K562 (cell line): ENCODE results near the gene TOMM6. TPM values are rescaled to one million over a fixed set of nuclear protein-coding genes. Genes with fewer than 3 reads are reported as not detected.

Source experiments
- GTF2B ChIP-seq: IDR thresholded peaks from 2 replicates; pipeline ENCODE4 v1.6.1; 2011; ENCODE audit not compliant: insufficient read length; ENCODE audit errors: extremely low read depth
- KDM1A ChIP-seq, 2 experiments: fragments of 450-650 bp; IDR thresholded peaks; 2 replicates each; pipeline ENCODE4 v1.6.1; 2016; ENCODE audit warnings: mild to moderate bottlenecking in 2 of 2
- MAFG ChIP-seq: fragments of 450-650 bp; conservative IDR thresholded peaks from 2 replicates; pipeline ENCODE4 v1.6.1; 2016; ENCODE audit warnings: missing genetic modification characterization, missing compliant biosample characterization
- MAFK ChIP-seq: IDR thresholded peaks from 2 replicates; pipeline ENCODE4 v1.6.1; 2011; ENCODE audit warnings: low read length, improper control_type of control experiment
- MGA ChIP-seq: fragments of 450-650 bp; IDR thresholded peaks from 2 replicates; pipeline ENCODE4 v1.6.1; 2016; ENCODE audit warnings: mild to moderate bottlenecking, moderate library complexity
- NCOA6 ChIP-seq: fragments of 450-650 bp; IDR thresholded peaks from 2 replicates; pipeline ENCODE4 v1.6.1; 2017; ENCODE audit warnings: mild to moderate bottlenecking
- POLR2A ChIP-seq: fragments of 450-650 bp; conservative IDR thresholded peaks from 2 replicates; pipeline ENCODE4 v1.6.1; 2016
- POLR2G ChIP-seq: fragments of 200-400 bp; formaldehyde crosslinking; IDR thresholded peaks from 2 replicates; pipeline ENCODE4 v1.6.1; 2017; ENCODE audit warnings: low read depth, mild to moderate bottlenecking, antibody characterized with exemption, low read length, moderate library complexity
- PURB ChIP-seq: sonication (generic); formaldehyde crosslinking; IDR thresholded peaks from 2 replicates; pipeline ENCODE4 v1.9.0; 2021; ENCODE audit warnings: low read depth, mild to moderate bottlenecking, missing genetic modification reagents
- TAF1 ChIP-seq: IDR thresholded peaks from 2 replicates; pipeline ENCODE4 v1.6.1; 2011; ENCODE audit warnings: mild to moderate bottlenecking, low read length, moderate library complexity; ENCODE audit not compliant: insufficient read depth, control insufficient read depth, severe bottlenecking; ENCODE audit errors: extremely low read depth
- TFAM ChIP-seq: fragments of 250-450 bp; sonication (Bioruptor Pico); conservative IDR thresholded peaks from 2 replicates; pipeline ENCODE4 v1.5.0; 2021; ENCODE audit warnings: mild to moderate bottlenecking, moderate library complexity
- ZNF511 ChIP-seq: sonication (generic); formaldehyde crosslinking; IDR thresholded peaks from 2 replicates; pipeline ENCODE4 v1.8.0; 2022; ENCODE audit warnings: mild to moderate bottlenecking, missing genetic modification reagents
- ZNF785 ChIP-seq: fragments of 250-450 bp; sonication (Bioruptor Pico); IDR thresholded peaks from 2 replicates; pipeline ENCODE4 v1.4.0; 2020; ENCODE audit warnings: mild to moderate bottlenecking
- polyA plus RNA-seq, 8 experiments: library from polyadenylated mRNA; depleted of rRNA in 4 of 8; stranded (reverse) in 5 of 8; unstranded in 3 of 8; fragments of >200 nt; fragmentation: Nextera tagmentation in 2 of 8; fragmentation: Illumina TruSeq in 1 of 8; extraction: Ambion mirVana in 2 of 8; extraction: Trizol in 1 of 8; gene quantifications; 2 replicates each; pipeline versions ENCODE4 v1.2.1 to v1.2.3, GENCODE V29; 2011 to 2014; ENCODE audit warnings: inconsistent platforms in 1 of 8, missing spikeins in 1 of 8
- total RNA-seq, 7 experiments: library from RNA; depleted of rRNA in 6 of 7; stranded (reverse); fragments of >200 nt in 6 of 7; fragmentation: Illumina TruSeq in 2 of 7; extraction: Trizol in 2 of 7; gene quantifications; 2 replicates each; pipeline versions ENCODE4 v1.2.1 to v1.2.3, GENCODE V29; 2011 to 2021; ENCODE audit warnings: low replicate concordance in 1 of 7

Gene TOMM6
- total and polyA plus RNA-seq, 9 of the 15 experiments (the other 6 are each of a cell fraction or from before 2014, with no cell fraction given), result 380 to 2,097 (median 1,065) TPM

GRCh38 chr6:41791305-41791704 is 3.8 kb downstream of the TOMM6 start (continued):
- TF ChIP-seq GTF2B, result no peak
- TF ChIP-seq ZNF785 (CRISPR knock-in tag), result no peak
- no peak for TF ChIP-seq TAF1
- no peak for TF ChIP-seq PURB (CRISPR knock-in tag)
- peak; percentile 94 for TF ChIP-seq MAFK
- TF ChIP-seq MAFG (tag), result peak; percentile 93
- 0 out of 2 replicates have a peak, but pooled peaks have one; percentile 11 for TF ChIP-seq NCOA6
- TF ChIP-seq ZNF511 (CRISPR knock-in tag), result no peak
- TF ChIP-seq KDM1A (IDR thresholded peaks at IDR 0.05), result no peak
- no peak for TF ChIP-seq MGA
- TF ChIP-seq TFAM (CRISPR knock-in tag), result no peak
- TF ChIP-seq POLR2G, result no peak
- TF ChIP-seq POLR2A, result no peak
